ACC112 (cell line): Measurements from ENCODE around the gene ANKRD6.
"Not testable (repeated sequence)": the region's sequence is repeated elsewhere in the genome, so short reads cannot be mapped to it uniquely, and the experiment has no call there.

Experiments used
- H2AFZ ChIP-seq: fragments of 200-600 bp; sonication (generic); one replicate; pipeline ENCODE4 v1.6.0; 2017; ENCODE audit warnings: antibody characterized with exemption, low read length; ENCODE audit not compliant: unreplicated experiment
- H3K27ac ChIP-seq: fragments of 200-600 bp; sonication (generic); 2 replicates; pipeline ENCODE4 v1.5.1; 2014; ENCODE audit warnings: low read depth, mild to moderate bottlenecking, antibody characterized with exemption, low read length, moderate library complexity
- H3K27me3 ChIP-seq: fragments of 200-600 bp; sonication (generic); 2 replicates; pipeline ENCODE4 v1.6.1; 2014; ENCODE audit warnings: mild to moderate bottlenecking, antibody characterized with exemption, low read length, moderate library complexity, mixed read lengths; ENCODE audit not compliant: insufficient read depth
- H3K36me3 ChIP-seq: fragments of 200-600 bp; sonication (generic); 2 replicates; pipeline ENCODE4 v1.6.1; 2016; ENCODE audit warnings: mild to moderate bottlenecking, antibody characterized with exemption, low read length, moderate library complexity, mixed read lengths; ENCODE audit not compliant: insufficient read depth
- H3K4me1 ChIP-seq: fragments of 200-600 bp; sonication (generic); one replicate; pipeline ENCODE4 v1.6.1; 2016; ENCODE audit warnings: low read length, mixed read lengths; ENCODE audit not compliant: insufficient read depth, unreplicated experiment, control insufficient read depth
- H3K4me3 ChIP-seq: fragments of 200-600 bp; sonication (generic); 2 replicates; pipeline ENCODE4 v1.5.1; 2014; ENCODE audit warnings: mild to moderate bottlenecking, low read depth, low read length
- H3K79me2 ChIP-seq: fragments of 200-600 bp; sonication (generic); one replicate; pipeline ENCODE4 v1.6.0; 2016; ENCODE audit warnings: low read length; ENCODE audit not compliant: control insufficient read depth, unreplicated experiment, insufficient read depth

Gene ANKRD6

DNA sequence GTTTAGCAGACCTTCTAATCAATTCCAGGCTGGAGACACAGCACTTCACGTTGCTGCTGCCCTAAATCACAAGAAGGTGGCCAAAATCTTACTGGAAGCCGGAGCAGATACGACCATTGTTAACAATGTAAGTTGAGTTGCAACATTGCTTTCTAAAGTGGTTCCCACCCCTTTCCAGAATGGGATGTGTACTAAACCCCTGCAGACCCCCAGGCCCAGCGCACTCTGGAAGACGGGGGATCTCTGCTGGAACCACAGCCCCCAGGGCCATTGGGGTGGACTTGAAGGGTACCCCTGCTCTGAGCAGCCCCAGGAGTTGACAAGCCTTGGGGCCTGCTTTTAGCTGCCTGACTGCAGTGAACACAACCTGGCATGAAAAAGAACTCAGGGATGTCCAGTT is 183.6 kb downstream of the ANKRD6 start:
- H3K4me3 ChIP-seq, result no peak overlapping the region
- no peaks in the 10 kb centered on the region for H3K79me2 ChIP-seq
- no peaks in the 10 kb centered on the region for H3K27me3 ChIP-seq
- H3K27ac ChIP-seq, result no peak overlapping the region
- no peaks in the 10 kb centered on the region for H3K4me1 ChIP-seq
- no peak overlapping the region for H2AFZ ChIP-seq
- H3K36me3 ChIP-seq, result no peaks in the 10 kb centered on the region

GRCh38 chr6:89618026-89618425 is 185.1 kb downstream of the ANKRD6 start:
- H3K36me3 ChIP-seq, result no peaks in the 10 kb centered on the region
- no peak overlapping the region for H3K4me3 ChIP-seq
- H3K4me1 ChIP-seq, result no peaks in the 10 kb centered on the region
- H2AFZ ChIP-seq, result no peak overlapping the region
- no peak overlapping the region for H3K27ac ChIP-seq
- no peaks in the 10 kb centered on the region for H3K79me2 ChIP-seq
- no peaks in the 10 kb centered on the region for H3K27me3 ChIP-seq

GRCh38 chr6:89619567-89619966 is 186.6 kb downstream of the ANKRD6 start:
- H3K4me1 ChIP-seq, result no peaks in the 10 kb centered on the region
- no peak overlapping the region for H3K4me3 ChIP-seq
- no peak overlapping the region for H2AFZ ChIP-seq
- H3K79me2 ChIP-seq, result no peaks in the 10 kb centered on the region
- no peak overlapping the region for H3K27ac ChIP-seq
- H3K36me3 ChIP-seq, result no peaks in the 10 kb centered on the region
- H3K27me3 ChIP-seq, result no peaks in the 10 kb centered on the region

GRCh38 chr6:89623749-89624148 is 190.8 kb downstream of the ANKRD6 start:
- H3K4me3 ChIP-seq, result no peak overlapping the region
- H3K27ac ChIP-seq, result no peak overlapping the region
- no peaks in the 10 kb centered on the region for H3K79me2 ChIP-seq
- no peak overlapping the region for H2AFZ ChIP-seq
- H3K36me3 ChIP-seq, result no peaks in the 10 kb centered on the region
- H3K27me3 ChIP-seq, result no peaks in the 10 kb centered on the region
- H3K4me1 ChIP-seq, result no peaks in the 10 kb centered on the region

DNA sequence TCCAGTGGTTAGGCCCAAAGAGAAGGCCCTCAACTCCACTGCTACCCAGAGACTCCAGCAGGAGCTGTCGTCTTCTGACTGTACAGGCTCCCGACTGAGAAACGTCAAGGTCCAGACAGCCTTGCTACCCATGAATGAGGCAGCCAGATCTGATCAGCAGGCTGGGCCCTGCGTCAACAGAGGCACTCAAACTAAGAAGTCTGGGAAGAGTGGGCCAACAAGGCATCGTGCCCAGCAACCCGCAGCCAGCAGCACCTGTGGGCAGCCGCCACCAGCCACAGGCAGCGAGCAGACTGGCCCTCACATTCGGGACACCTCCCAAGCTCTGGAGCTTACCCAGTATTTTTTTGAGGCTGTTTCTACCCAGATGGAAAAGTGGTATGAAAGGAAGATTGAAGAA is 197.5 kb downstream of the ANKRD6 start:
- H2AFZ ChIP-seq, result no peak overlapping the region
- H3K27ac ChIP-seq, result no peak overlapping the region
- no peak overlapping the region for H3K4me3 ChIP-seq
- H3K36me3 ChIP-seq, result no peaks in the 10 kb centered on the region; the same call in 1 of the 2 replicates
- H3K4me1 ChIP-seq, result no peaks in the 10 kb centered on the region
- no peaks in the 10 kb centered on the region for H3K79me2 ChIP-seq
- no peaks in the 10 kb centered on the region for H3K27me3 ChIP-seq

GRCh38 chr6:89636412-89636811 is 203.5 kb downstream of the ANKRD6 start:
- not testable (repeated sequence) for H2AFZ ChIP-seq, H3K36me3 ChIP-seq, H3K27ac ChIP-seq, H3K27me3 ChIP-seq, H3K4me3 ChIP-seq
- H3K4me1 ChIP-seq, result peaks cover 14% of the 10 kb centered on the region
- H3K79me2 ChIP-seq, result peaks cover 12% of the 10 kb centered on the region

DNA sequence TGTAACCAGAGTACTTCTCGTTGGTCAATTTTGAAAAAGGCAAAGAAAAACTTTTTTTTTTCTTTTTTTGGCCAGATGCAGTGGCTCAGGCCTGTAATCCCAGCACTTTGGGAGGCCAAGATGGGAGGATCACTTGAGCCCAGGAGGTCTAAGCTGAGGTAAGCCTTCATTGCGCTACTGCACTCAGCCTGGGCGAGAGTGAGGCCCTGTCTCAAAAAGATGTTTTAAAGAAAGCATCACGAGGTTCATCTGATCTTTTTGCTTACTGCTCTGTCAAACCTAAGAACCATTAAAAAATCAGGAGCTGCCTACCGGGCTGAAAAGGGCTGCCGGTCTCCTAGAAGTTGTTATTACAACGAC is 205.0 kb downstream of the ANKRD6 start:
- Histone ChIP-seq H3K27me3 (no peaks in the 10 kb centered on the region), H3K27ac (peak overlapping the region; percentile 79), H3K4me1 (peaks cover 14% of the 10 kb centered on the region), H2AFZ (peak overlapping the region; percentile 83), H3K4me3 (peak overlapping the region; percentile 82), H3K36me3 (peaks cover 10% of the 10 kb centered on the region), H3K79me2 (peaks cover 12% of the 10 kb centered on the region)

DNA sequence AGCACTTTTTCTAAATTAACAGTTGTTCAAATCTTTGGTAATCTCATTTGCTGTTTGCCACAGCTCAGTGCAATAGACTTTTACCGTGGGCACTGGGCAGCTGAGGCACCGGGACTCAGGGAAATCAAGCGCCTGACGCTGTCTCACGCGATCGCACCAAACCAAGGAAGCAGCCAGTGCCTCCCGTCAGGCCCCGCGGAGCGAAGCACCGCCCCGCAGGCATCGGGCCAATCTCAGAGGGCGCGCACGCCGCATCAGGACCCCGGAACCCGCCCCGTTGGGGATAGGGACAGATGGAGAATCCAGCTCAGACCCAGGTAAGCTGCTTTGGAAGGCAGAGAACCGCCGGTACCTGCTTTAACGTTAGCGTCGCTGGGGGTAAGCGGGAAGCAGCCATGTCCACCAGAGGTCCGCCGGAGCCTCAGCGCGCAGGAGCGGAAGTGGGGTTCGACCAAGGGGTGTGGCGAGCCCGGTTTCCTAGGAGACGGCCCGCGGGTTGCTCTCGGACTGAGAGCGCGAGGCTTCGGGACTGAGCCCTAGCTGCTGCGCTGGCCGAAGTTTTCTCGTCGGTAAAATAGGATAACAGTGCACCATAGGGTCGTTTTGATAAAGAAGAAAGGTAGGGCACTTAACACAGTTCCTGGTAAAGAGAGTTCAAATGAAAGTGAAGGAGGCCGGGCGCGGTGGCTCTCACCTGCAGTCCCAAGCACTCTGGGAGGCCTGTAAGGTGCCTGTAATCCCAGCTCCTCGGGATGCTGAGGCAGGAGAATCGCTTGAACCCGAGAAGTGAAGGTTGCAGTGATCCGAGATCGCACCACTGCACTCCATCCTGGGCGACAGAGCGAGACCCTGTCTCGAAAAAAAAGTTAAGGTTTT is 205.6 kb downstream of the ANKRD6 start, which contains the start of gene LYRM2:
Gene LYRM2, minus strand, starts transcription at position 428 of the 876 bp plus-strand sequence. Its CDS starts 31 bp downstream, at position 397.
- H3K4me3 ChIP-seq, result peak within 1 kb of the TSS; percentile 82
- H3K4me1 ChIP-seq, result peaks cover 14% of the 10 kb centered on the region
- peaks cover 12% of the 10 kb centered on the region for H3K79me2 ChIP-seq
- H3K27ac ChIP-seq, result peak within 1 kb of the TSS; percentile 79
- peak within 1 kb of the TSS; percentile 83 for H2AFZ ChIP-seq
- H3K27me3 ChIP-seq, result no peaks in the 10 kb centered on the region
- peaks cover 10% of the 10 kb centered on the region for H3K36me3 ChIP-seq

DNA sequence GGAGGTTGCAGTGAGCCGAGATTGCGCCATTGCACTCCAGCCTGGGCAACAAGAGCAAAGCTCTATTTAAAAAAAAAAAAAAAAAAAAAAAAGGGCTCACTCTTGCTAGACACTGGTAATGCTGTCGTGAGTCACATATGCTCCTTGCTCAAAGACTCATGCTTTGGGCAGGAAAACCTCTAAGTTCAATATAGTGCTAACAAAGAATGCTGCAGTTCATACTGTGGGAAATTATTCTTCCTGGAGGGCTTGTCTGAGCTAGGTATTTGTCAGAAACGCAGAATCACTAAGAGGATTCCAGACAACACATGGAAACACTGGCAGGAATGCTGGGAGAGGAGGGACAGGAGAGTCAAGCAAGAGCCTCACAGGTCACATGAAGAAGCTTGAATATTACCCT is 207.9 kb downstream of the ANKRD6 start:
- Histone ChIP-seq H3K4me1 (peaks cover 14% of the 10 kb centered on the region), H3K27me3 (no peaks in the 10 kb centered on the region), H3K79me2 (peaks cover 12% of the 10 kb centered on the region), H2AFZ (no peak overlapping the region), H3K36me3 (peaks cover 9% of the 10 kb centered on the region; the same call in 1 of the 2 replicates), H3K27ac (no peak overlapping the region), H3K4me3 (no peak overlapping the region)

- H3K27me3 ChIP-seq, H2AFZ ChIP-seq, H3K36me3 ChIP-seq, H3K27ac ChIP-seq, H3K4me3 ChIP-seq: not testable (repeated sequence)
- peaks cover 12% of the 10 kb centered on the region for H3K79me2 ChIP-seq
- peaks cover 14% of the 10 kb centered on the region for H3K4me1 ChIP-seq
These were observed 208.6 kb downstream of the ANKRD6 start for GRCh38 chr6:89641581-89641980.

DNA sequence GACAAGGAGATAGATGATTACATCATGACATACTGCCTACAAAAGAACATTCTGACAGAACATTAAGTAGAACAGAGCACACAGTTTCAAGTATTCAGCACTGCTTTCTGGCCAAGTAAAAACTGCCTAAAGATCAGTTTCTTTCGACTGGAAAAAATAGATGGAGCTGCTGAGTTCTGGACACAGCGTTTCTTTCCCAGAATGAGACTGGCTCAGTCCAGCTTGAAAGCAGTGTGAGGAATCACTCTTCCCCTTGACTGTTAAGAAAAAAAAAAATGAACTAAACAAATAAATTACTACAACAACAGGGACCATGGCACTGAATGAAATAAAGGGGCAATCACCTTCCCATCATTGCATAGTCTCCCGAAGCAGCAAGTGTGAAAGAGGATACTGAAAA is 210.0 kb downstream of the ANKRD6 start:
- Histone ChIP-seq H3K79me2 (peaks cover 5% of the 10 kb centered on the region), H2AFZ (no peak overlapping the region), H3K36me3 (peaks cover 5% of the 10 kb centered on the region; the same call in 1 of the 2 replicates), H3K4me1 (peaks cover 8% of the 10 kb centered on the region), H3K4me3 (no peak overlapping the region), H3K27me3 (no peaks in the 10 kb centered on the region), H3K27ac (no peak overlapping the region)
